HG03095 (cell line): ENCODE results near the gene GATB.
"Not testable (repeated sequence)": the region's sequence is repeated elsewhere in the genome, so short reads cannot be mapped to it uniquely, and the experiment has no call there.

Experiments
- ATAC-seq: cut with Tn5 transposase; IDR thresholded peaks from one replicate; pipeline ENCODE4 v1.9.1; 2021; ENCODE audit warnings: moderate library complexity; ENCODE audit not compliant: unreplicated experiment

GATB gene

DNA sequence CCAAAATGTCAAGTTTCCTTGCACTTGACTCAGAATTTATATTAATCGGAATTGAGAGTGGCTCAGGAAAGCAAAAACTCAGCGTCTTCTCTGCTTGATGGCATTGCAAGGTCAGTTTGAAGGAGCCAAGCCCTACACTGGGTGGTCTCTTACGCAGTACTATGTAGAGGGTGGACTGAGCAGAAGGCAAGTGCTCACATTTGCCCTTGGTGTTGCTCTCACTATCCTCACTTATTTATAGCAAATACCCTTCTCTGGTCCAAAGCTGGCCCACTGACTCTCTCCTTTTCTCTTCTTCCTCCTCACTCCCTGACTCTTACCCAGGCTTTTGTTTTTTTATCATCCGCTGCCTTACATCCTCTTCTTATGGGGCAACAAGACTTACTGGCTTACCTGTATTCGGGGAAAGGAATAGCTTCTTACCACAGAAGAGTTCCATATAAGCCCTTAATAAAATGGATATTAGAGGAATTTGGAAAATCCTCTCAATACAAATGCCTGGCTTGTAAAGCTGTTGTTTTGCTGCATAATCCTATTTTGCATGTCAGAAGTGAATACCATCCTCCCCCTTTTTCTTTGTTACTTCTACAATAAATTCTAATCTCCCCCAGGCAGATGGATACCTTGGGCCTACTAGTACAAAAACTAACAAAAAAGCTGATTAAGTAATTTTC lies 24.8 kb upstream of the GATB start:
- no peak for ATAC-seq

DNA sequence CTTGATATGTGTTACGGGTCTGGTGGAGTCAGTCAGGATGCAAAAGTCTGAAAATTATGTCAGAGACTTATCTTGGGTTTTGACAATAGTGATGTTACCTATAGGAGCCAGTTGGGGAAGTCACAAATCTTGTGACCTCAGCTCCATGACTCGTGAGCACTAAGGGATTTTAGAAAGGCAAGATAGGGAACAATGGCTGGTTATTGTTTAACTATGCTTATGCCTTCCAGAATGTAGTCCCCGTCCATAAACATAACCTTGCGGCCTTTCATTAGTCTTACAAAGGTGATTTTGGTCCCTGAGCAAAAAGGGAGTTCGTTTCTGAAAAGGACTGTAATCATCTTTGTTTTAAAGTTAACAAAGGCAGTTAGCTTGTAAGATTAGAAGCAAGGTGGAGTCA lies 23.9 kb upstream of the GATB start:
- no peak for ATAC-seq

DNA sequence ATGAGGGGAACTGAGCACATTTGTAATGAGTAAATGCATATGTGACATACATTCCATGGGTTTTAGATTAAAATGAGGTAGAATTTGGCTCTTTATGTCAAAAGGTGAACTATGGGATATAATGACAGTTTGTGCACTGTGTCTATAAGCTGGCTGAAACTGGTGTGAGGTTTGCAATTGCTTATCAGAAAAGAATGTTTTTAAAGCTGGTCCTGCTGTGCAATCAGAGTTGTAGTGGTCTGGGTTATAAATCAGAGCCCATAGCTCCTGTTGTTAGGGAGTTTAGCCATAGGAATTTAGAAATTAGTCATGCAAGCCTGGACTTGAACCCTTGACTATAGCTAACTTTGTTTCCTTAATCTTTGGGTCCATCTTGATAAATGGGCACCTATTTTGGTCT lies 23.1 kb upstream of the GATB start:
- ATAC-seq, result no peak

DNA sequence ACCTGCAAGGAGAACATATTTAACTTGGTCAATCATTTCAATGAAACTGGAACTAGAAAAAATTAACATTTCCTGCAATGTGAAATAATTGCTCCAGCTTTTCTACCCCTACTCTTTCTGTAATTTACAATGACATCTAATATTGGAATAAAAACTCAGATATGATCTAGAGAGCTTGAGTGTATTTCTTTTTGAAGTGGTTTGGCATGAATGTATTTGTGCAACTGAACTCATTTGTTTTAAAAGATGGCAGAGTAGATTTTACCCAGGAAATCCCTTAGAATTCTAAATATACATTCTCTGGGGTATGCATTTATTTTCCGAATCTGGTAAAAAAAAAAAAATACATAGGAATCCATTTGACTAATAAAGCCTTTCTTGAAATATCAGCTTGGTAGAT lies 21.5 kb upstream of the GATB start:
- ATAC-seq, result no peak

DNA sequence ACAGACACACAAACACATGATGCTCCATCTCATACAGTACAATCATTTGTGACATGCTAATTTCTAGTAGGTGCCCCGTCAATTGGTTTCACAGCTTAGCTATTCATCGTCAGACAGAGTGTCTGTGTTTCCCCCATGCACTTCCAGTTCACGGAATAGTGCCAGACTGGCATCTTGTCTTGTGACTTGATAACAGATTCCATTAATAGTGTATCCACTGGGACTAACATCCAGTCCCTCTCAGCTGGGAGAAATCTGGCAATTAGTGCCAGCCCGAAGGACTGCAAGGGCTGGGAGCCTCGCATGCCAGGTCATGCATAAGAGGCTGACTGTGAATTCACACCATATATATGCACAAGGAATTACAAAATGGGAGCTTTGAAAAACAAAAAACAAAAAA lies 20.2 kb upstream of the GATB start:
- no peak for ATAC-seq

DNA sequence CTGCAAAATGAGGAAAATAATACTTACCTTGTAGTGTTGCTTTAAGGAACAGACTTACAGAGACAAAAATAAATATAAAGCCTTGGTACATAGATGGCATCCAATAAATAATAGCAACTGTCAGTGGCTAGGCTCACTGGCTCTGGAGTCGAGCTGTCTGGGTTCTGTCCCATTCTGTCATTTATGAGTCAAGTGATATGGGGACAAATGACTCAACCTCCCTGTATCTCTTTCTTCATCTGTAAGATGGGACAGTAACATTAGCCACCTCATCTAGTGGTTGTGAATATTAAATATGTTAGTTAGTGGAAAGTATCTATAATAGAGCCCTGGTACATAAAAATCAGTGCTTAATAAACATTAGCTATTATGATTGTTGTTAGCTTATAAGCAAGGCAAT lies 16.7 kb upstream of the GATB start:
- no peak for ATAC-seq

DNA sequence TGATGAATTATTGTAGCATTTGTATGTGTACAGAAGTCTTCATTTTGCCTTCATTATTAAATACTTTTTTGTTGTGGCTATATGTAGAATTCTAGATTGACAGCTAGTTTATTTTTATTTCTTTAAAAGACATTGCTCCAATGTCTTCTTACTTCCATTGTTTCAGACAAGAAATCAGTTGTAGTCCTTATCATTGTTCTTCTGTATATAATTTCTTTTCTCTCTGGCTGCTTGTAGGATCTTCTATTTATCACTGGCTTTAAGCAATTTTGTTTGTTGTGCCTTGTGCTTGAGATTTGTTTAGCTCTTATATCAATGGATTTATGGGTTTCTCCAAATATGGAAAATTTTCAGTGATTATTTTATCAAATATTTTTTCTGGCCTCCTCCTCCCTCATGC lies 13.5 kb upstream of the GATB start:
- ATAC-seq, result no peak

DNA sequence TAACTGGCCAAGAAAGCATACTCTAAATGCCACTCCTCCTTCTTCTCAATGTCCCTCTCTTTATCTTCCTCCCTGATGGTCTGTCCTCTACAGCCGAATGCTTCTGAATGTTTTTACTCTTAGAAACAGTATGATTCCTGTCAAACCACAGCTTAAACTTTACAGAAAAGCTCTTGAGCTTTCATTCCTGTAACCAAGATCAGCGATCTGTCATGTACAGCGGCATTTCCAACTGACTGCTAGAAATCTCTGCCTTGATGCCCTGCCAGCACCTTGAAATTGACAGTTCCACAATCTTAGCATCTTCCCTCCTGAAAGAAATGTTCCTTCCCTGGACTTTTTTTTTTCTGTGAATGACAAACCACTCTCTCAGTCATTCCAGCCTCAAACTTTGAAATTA lies 11.5 kb upstream of the GATB start:
- ATAC-seq, result no peak

DNA sequence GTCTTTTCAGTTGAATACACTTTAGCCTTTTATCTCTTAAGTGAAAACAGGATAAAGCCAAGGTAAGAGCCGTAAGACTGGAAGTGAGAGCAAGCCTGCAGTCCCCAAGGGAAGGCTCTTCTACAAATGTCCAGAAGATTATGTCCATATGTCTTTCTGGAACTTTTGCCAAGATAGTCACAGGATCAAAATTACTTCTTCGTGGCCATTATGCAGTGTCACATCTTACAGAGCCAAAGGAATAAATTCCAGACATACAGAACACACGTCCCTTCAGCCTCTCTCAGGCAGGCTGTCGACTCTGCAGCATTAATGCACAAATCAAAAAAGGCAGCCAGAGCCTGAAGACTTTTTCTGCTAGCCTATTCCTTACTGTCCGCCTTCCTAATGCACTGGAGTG lies 10.9 kb upstream of the GATB start:
- no peak for ATAC-seq

DNA sequence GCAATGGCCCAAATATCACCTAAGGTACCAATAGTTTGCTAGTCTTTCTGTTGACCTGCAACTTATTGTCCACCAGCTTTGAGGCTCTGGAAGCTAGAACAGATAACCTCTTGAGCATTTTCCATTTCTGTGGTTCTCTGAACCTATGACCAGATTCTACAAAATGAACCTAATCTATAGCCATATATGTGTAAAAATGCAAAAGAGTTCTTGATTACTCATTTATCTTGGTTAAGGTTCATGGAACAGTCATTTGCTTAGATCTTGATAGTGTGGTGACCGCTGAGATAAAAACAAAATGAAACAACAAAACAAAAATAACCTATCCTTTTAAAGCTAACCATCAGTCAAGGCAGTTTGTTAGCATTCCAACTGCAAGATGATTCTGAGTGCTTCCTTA lies 9.3 kb upstream of the GATB start:
- no peak for ATAC-seq

DNA sequence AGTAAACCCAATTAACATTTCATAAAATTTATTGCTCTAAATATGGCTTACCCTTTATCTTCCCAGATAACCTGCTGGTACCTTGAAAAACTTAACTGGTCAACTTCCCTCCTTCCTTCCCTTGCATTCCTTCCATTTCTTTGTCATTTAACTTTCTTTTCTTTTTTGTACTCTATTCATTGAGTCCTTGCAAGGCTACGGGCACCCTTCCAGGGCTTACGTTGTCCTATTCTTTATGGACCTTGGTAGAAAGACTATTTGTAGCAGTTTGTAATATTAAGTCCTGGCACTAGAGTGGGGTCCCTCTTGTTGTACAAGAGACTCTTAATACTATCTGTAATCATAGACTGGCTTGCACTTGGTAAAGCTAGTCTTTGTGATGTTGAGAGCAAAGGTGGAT lies 8.0 kb upstream of the GATB start:
- no peak for ATAC-seq

DNA sequence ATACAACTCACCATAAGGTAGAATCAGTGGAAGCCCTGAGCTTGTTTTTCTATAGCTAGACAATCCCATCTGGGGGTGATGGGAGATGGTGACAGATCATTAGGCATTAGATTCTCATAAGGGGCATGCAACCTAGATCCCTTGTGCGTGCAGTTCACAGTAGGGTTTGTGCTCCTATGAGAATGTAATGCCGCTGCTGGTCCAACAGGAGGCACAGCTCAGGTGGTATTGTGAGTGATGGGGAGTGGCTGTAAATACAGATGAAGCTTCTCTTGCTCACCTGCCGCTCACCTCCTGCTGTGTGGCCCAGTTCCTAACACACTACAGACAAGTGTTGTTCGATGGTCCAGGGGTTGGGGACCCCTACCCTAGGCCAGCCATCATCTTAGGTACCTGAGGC lies 5.9 kb upstream of the GATB start:
- ATAC-seq, result no peak

DNA sequence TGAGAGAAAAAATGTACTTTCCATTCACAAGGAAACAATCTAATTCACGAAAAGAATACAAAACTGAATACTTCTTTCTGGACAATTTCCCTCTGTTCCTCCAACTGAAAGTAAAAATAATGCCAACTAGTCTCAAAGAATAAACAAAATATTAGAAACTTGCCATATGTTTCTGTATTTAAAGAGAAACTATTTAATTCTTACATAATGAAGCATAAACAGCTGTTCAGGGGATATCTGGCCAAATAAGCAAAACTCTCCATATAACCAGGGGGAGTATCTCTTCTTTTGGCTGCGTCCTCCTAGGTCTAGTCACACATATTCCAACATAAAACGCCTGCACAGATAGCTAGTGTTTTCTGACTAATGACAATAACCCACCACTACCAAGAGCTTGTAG lies 805 bp downstream of the GATB start:
- no peak for ATAC-seq

DNA sequence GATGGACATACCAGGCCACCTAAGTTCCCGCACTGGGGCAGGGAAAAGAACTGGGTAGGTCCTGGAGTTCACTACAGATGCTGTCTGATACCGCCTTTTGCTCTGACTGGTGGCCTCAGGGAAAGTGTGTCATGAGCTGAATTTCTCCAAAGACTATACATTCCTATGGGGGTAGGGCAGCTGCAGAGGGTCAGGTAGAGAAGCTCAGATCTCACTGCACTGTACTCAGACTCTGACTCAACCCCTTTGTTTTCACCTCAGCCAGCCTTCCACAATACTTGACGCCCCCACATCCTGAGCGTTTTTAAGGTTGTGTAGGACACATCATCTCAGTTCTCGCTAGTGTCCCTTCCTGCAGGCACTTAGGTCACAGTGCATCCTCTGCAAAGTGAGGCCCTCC lies 7.8 kb downstream of the GATB start:
- ATAC-seq, result no peak

DNA sequence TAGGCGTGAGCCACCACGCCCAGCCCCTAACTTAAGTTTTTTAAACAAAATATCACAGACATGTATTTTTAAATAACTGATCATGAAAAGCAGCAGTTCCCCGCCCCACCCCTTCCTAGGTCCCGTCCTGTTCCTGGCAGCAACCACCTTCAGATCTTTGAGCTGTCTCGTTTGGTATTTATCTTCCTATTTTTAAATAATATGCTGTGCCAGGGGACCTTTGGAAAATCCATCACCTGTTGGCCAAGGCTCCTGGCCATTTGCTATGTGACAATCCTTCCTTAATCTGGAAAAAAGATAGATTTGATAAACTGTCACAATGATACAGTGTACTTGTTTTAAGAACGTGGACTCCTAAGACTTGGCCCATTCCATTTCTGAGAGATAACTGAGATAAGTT lies 10.7 kb downstream of the GATB start:
- no peak for ATAC-seq

DNA sequence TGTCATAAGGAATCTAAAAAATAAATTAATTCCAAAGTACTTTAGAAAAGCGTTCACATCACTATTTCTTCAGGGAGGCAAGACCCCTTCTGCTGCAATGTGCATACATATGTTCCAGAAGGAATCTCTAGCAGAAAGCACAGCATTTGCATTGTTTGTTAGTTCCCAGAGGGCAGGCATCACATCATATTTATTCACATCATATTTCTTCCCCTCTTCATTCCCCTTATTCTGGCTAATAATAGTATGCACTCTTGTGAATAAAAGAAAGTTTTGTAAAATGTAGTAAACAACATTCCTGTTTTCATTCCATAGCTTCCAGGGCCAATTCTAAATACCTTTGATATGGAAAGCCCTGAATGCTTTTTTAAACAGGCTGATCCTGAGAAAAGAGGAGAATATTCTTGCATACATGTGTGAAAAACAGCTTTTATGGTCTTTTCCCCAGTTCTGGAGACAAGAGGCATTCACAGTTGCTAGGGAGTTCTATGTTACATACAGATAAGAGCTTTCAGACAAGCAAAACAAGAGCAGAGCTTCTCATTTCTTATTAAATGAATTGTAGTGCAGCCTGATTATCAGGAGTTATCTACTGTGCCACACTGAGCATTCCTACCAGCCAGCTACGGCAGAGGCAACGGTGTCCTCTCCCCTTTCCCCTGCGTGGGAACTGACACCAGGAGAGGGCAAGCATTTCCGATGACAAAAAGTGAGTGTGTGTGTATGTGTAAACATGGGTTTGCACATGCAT lies 15.2 kb downstream of the GATB start:
- ATAC-seq, result no peak

DNA sequence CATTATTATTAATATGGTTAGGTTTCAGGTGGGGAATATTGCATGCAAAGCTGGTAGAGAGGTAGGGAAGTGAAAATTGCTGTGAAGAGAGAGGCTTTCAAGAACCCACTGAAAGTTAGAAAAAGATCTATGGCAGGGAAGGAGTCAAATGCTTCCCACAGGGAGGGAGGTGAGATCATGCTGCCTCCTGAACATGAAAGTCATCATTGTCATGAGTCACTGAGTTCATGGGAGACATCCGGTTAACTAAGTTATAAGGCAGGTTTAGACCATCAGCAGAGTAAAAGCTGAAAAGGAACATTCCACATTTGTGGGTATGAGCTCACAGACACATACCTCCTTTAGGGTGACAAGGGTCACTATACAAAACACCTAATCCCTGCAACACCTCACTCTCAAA lies 16.2 kb downstream of the GATB start:
- ATAC-seq, result peak; percentile 58

DNA sequence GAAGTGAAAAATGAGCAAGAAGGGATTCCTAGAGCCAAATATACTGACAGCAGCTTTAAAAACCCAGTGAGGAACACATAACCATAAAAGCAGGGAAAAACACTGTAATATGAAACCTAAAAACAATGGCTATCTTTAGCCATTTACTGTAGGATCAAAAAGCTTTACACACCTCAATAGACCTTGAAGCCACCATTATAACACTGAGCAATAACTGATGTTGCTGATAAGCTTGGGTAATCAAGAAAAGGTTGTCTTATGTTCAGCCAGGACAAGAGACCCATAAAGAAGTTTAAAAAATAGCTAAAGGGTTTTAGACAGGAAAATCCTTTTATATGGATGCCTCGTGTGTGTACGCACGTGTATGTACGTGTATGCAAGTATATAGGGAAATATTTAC lies 16.9 kb downstream of the GATB start:
- ATAC-seq, result no peak

DNA sequence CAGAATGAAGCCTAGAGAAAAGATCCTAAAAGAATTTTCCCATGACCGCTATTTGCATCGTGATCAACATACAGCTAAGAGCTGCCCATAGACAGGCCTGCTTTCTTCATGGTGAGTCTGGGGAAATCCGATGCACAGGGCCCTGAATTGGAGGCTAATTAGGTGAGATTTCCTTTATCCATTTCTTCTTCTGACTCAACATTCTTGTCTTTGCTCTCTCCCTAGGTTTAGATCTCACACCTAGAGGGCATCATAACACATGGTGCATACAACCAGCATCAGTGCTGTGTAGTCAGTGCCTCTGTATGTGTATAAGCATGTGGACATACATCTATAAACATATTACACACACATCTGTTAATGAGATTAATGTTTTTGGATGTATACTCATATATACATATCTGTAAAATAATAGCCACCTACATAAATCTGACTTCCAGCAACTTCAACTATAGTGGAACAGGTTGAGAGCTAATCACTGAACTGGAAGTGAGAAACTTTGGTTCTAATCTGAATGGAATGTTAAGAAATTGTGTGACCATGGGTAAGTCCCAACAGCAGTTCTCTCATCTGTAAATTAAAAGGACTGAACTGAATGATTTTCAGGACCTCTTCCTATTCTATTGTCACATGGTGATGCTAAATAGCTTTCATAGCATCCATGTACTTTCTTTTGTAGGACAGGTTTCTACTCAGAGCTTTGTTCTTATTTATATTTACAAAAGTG lies 17.5 kb downstream of the GATB start:
- no peak for ATAC-seq

DNA sequence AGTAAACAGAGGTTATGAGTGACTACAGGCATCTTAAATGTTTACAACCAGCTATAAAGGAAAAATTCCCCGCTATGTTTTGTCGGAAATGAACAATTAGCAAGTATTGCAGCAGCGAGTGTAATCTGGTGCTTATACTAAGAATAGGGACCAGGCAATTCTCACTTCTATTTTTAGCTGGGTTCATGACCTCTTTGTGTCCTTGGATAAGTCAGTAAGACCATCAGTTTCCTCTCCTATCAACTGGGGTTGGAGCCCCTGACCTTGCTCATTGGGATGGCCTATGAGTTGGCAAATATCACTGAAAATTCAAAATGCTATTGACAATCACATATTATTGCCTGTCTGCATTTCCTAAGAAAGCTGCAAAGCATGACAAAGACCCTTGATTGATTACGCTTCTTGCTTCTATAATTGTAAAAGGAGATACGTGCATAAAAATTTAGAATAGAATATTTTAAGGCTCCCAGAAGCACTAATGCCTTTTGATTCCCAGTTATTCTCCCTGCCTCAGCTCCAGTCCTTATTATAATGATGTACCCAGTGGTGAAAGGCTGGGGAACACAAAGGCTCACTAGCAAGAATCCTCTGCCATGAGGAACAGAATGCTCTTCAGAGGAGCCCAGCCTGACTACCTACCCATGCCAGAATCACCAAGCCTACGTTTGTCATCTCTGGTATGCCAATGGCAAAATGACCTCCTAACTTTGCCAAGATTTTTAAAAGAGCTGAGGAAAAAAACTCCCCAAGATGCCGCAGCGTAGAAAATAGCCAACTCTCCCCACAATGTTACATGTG lies 21.9 kb downstream of the GATB start:
- no peak for ATAC-seq

DNA sequence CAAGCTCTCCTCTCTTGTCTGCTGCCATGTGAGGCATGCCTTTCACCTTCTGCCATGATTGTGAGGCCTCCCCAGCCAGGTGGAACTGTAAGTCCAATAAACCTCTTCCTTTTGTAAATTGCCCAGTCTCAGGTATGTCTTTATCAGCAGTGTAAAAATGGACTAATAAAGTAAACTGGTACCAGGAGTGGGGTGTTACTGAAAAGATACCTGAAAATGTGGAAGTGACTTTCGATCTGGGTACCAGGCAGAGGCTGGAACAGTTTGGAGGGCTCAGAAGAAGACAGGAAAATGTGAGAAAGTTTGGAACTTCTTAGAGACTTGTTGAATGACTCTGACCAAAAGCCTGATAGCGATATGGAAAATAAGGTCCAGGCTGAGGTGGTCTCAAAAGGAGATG lies 24.0 kb downstream of the GATB start:
- ATAC-seq, result not testable (repeated sequence)
